B cell (primary cell): ENCODE data around the gene PLPP3. TPM values are rescaled to one million over a fixed set of nuclear protein-coding genes. Genes with fewer than 3 reads are reported as not detected.

Source experiments
- ATAC-seq: fragments of 200-7000 bp; cut with Tn5 transposase; one replicate; pipeline ENCODE4 v1.10.0; 2021; ENCODE audit warnings: low read depth, mild to moderate bottlenecking, moderate number of reproducible peaks, moderate library complexity
- CTCF ChIA-PET: fragments of 350-600 bp; sonication (Branson Sonifier 250); formaldehyde crosslinking; loops from one replicate; lab custom pipeline; 2021; ENCODE audit warnings: antibody characterized with exemption, inconsistent platforms; lab: Charles Lee
- POLR2A ChIA-PET: fragments of 350-600 bp; sonication (Branson Sonifier 250); formaldehyde crosslinking; loops from one replicate; lab custom pipeline; 2021; ENCODE audit warnings: antibody characterized with exemption; lab: Charles Lee
- DNase-seq: peaks from one replicate; pipeline ENCODE4 v3.0.0; 2013
- H2AFZ ChIP-seq: 2 replicates; pipeline ENCODE4 v1.6.1; 2012; ENCODE audit warnings: mild to moderate bottlenecking, low read depth, low read length; ENCODE audit not compliant: insufficient read depth, poor library complexity, severe bottlenecking
- H3K27ac ChIP-seq, 2 donors: 1 replicate in 1 of 2; 2 replicates in 1 of 2; pipeline ENCODE4 v1.5.1; 2012 to 2013; ENCODE audit warnings: low read length in 2 of 2, mild to moderate bottlenecking in 2 of 2, moderate library complexity in 1 of 2
- H3K27me3 ChIP-seq, 4 experiments: fragments of 200-600 bp in 1 of 4; sonication (generic) in 1 of 4; replicated peaks in 1 of 4; 1 replicate in 2 of 4; 2 replicates in 2 of 4; pipeline versions ENCODE4 v1.6.1 to v1.7.0; 2013 to 2016; ENCODE audit warnings: low read length in 3 of 4, mild to moderate bottlenecking in 2 of 4, mixed read lengths in 1 of 4, moderate library complexity in 1 of 4; ENCODE audit not compliant: insufficient read depth in 4 of 4, control insufficient read depth in 3 of 4; ENCODE audit errors: control extremely low read depth in 1 of 4
- H3K36me3 ChIP-seq, 2 experiments: replicated peaks in 1 of 2; 1 replicate in 1 of 2; 2 replicates in 1 of 2; pipeline versions ENCODE4 v1.6.1 to v1.7.1; 2013; ENCODE audit warnings: low read length in 1 of 2; ENCODE audit not compliant: insufficient read depth in 2 of 2, control insufficient read depth in 1 of 2; ENCODE audit errors: control extremely low read depth in 1 of 2, extremely low read depth in 1 of 2
- H3K4me1 ChIP-seq, 2 donors: fragments of 200-600 bp in 1 of 2; sonication (generic) in 1 of 2; 1 replicate in 1 of 2; 2 replicates in 1 of 2; pipeline versions ENCODE4 v1.5.1 to v1.6.1; 2013 to 2017; ENCODE audit warnings: low read length in 2 of 2; ENCODE audit not compliant: control insufficient read depth in 2 of 2, insufficient read depth in 2 of 2
- H3K4me2 ChIP-seq: replicated peaks from 2 replicates; pipeline ENCODE3; 2012; ENCODE audit warnings: mild to moderate bottlenecking, low read depth, low read length; ENCODE audit not compliant: poor library complexity, severe bottlenecking
- H3K4me3 ChIP-seq, 5 experiments: fragments of 200-600 bp in 1 of 5; sonication (generic) in 1 of 5; 1 replicate in 3 of 5; 2 replicates in 2 of 5; pipeline versions ENCODE4 v1.5.1 to v1.7.0; 2011 to 2016; ENCODE audit warnings: low read length in 4 of 5, mild to moderate bottlenecking in 4 of 5, low read depth in 2 of 5, control low read depth in 1 of 5, moderate library complexity in 1 of 5; ENCODE audit not compliant: insufficient read depth in 1 of 5; ENCODE audit errors: control extremely low read depth in 1 of 5, extremely low read depth in 1 of 5
- H3K79me2 ChIP-seq: fragments of 200-600 bp; sonication (generic); one replicate; pipeline ENCODE4 v1.6.0; 2016; ENCODE audit warnings: low read length; ENCODE audit not compliant: control insufficient read depth, insufficient read depth
- H3K9ac ChIP-seq: fragments of 200-600 bp; sonication (generic); 2 replicates; pipeline ENCODE4 v1.6.1; 2017; ENCODE audit warnings: mild to moderate bottlenecking, low read length, moderate library complexity
- H3K9me3 ChIP-seq, 3 donors: one replicate each; pipeline versions ENCODE4 v1.6.1 to v1.7.1; 2013; ENCODE audit warnings: low read length in 2 of 3; ENCODE audit not compliant: control insufficient read depth in 2 of 3, insufficient read depth in 1 of 3; ENCODE audit errors: control extremely low read depth in 1 of 3
- H4K20me1 ChIP-seq: 2 replicates; pipeline ENCODE4 v1.6.0; 2012; ENCODE audit warnings: mild to moderate bottlenecking, low read length; ENCODE audit not compliant: insufficient read depth, control insufficient read depth, poor library complexity, severe bottlenecking
- H3K27ac Mint-ChIP-seq: one replicate; pipeline ENCODE4 v1.8.0; 2021; ENCODE audit warnings: mixed read lengths
- H3K27me3 Mint-ChIP-seq: one replicate; pipeline ENCODE4 v1.8.0; 2021; ENCODE audit warnings: mixed read lengths
- H3K4me1 Mint-ChIP-seq: one replicate; pipeline ENCODE4 v1.8.0; 2021; ENCODE audit warnings: mixed read lengths
- H3K4me3 Mint-ChIP-seq: one replicate; pipeline ENCODE4 v1.8.0; 2021; ENCODE audit warnings: mixed read lengths
- H3K9me3 Mint-ChIP-seq: one replicate; pipeline ENCODE4 v1.8.0; 2022; ENCODE audit warnings: mixed read lengths; ENCODE audit not compliant: insufficient read depth
- EZH2 ChIP-seq: IDR thresholded peaks from 2 replicates; pipeline ENCODE4 v1.6.1; 2012; ENCODE audit warnings: borderline replicate concordance, low read depth, mild to moderate bottlenecking, moderate library complexity, low read length; ENCODE audit not compliant: insufficient read depth, poor library complexity, severe bottlenecking
- WGBS: methylation state at CpG from one replicate; pipeline ENCODE4 v1.1.5; 2013; ENCODE audit warnings: missing lambda C conversion rate; ENCODE audit not compliant: insufficient coverage; 5-methylcytosine and 5-hydroxymethylcytosine counted together
- intact Hi-C: fragments of 100-400 bp; cut with micrococcal nuclease; formaldehyde crosslinking; loops from one replicate; pipeline ENCODE4 v1.10.0; 2022
- polyA plus RNA-seq: library from polyadenylated mRNA; depleted of rRNA; stranded (reverse); fragments of >200 nt; gene quantifications from 2 replicates; pipeline ENCODE4 v1.2.3, GENCODE V29; 2012
- total RNA-seq, 2 donors: library from RNA; stranded (reverse); fragments of 120-200 nt in 1 of 2; gene quantifications; 1 replicate in 1 of 2; 2 replicates in 1 of 2; pipeline versions ENCODE4 v1.2.3 to v1.2.4, GENCODE V29; 2013 to 2022
- TF ChIP-seq, protein P1 (sequence below): fragments of 200-600 bp; IDR thresholded peaks from one replicate; pipeline ENCODE4 v1.8.0; 2022; ENCODE audit warnings: antibody characterized with exemption, mild to moderate bottlenecking

Gene PLPP3
- total and polyA plus RNA-seq, 2 donors (not counting 1 experiment from before 2014, with no cell fraction given): 1.8 to 2.9 TPM

DNA sequence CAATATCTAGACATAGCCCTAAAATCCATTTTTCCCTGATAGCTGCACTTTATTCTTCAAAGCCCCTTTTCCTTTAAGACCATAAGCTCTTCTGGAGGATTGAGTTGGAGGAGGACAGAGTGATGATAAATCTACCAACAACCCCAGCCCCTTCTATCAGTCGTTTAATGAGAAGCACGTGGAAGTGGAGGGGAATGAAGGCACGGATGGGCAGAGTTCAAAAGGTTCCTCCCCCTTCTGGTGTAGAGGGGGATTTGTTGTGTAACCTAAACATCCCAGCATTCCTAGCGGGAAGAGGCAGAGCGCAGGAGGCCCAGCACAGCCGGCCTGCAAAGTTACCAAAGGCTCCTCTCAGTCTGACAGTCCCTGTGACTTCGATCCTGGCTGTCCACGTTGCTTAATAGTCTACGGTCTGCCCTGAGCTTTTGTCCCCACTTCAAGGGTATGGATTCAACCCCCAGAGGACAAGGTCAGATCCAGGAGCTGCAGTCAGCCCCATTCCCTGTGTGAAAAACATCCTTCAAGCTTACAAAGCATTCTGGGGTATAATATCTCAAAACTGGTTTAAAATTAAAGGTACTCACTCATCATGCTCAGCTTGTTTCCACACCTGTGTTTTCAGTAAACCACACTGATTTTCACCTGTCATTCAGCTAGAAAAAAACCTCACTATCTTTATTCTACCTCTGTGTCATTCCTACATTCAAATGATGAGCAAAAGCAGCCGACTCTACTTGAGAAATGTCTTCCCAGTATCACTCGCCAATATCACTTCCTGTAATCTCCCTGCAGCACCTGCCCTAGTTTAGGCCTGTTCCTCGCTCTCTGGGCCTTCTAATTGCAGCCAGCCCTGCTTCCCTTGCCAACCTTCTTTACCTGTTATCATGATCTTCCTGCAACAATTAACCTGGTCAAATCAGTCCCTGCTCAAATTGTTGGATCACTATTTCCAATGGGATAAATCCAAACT, 117.9 kb downstream of the PLPP3 start:
- H4K20me1 ChIP-seq: no peaks in the 10 kb centered on the region
- DNase-seq: no peak
- H3K36me3 ChIP-seq: no peaks in the 10 kb centered on the region
- H3K9ac ChIP-seq: no peak overlapping the region
- ATAC-seq: no peak
- TF ChIP-seq EZH2: no peak
- TF ChIP-seq, protein P1, sequence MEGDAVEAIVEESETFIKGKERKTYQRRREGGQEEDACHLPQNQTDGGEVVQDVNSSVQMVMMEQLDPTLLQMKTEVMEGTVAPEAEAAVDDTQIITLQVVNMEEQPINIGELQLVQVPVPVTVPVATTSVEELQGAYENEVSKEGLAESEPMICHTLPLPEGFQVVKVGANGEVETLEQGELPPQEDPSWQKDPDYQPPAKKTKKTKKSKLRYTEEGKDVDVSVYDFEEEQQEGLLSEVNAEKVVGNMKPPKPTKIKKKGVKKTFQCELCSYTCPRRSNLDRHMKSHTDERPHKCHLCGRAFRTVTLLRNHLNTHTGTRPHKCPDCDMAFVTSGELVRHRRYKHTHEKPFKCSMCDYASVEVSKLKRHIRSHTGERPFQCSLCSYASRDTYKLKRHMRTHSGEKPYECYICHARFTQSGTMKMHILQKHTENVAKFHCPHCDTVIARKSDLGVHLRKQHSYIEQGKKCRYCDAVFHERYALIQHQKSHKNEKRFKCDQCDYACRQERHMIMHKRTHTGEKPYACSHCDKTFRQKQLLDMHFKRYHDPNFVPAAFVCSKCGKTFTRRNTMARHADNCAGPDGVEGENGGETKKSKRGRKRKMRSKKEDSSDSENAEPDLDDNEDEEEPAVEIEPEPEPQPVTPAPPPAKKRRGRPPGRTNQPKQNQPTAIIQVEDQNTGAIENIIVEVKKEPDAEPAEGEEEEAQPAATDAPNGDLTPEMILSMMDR: no peak
- 68% methylated on average over 6 of the region's 12 CpGs for WGBS
- no peaks in the 10 kb centered on the region for H3K9me3 ChIP-seq
- H3K27ac ChIP-seq: no peak overlapping the region
- no peak overlapping the region for H3K27ac Mint-ChIP-seq
- ChIA-PET POLR2A (no interaction called here), CTCF (interaction anchor here (0.9 to 1.7 kb wide), 2 partner anchors 9 to 104 kb away, joined by 3 to 4 read pairs; no protein-coding TSS in a partner anchor)
- H3K4me1 Mint-ChIP-seq: peaks cover 3% of the 10 kb centered on the region
- H3K4me3 Mint-ChIP-seq: no peak overlapping the region
- no peaks in the 10 kb centered on the region for H3K9me3 Mint-ChIP-seq
- no peak overlapping the region for H3K4me2 ChIP-seq
- no peaks in the 10 kb centered on the region for H3K27me3 ChIP-seq
- intact Hi-C loops: no loop called here
- H3K27me3 Mint-ChIP-seq: no peaks in the 10 kb centered on the region
- H2AFZ ChIP-seq: no peak overlapping the region
- H3K4me3 ChIP-seq: no peak overlapping the region
- H3K4me1 ChIP-seq: no peaks in the 10 kb centered on the region
- no peaks in the 10 kb centered on the region for H3K79me2 ChIP-seq

DNA sequence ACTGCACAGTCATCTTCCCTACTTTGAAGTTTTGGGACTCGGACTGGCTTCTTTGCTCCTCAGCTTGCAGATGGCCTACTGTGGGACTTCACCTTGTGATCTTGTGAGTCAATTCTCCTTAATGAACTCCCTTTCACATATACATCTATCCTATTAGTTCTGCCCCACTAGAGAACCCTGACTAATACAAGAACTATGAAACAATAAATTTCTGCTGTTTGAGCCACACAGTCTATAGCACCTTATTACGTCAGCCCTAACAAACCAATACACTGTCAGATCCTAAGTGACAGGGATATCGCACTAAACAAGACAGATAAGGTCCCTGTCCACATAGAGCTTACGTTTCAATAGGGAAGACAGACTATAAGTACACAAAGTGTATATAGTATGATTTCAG, 120.1 kb downstream of the PLPP3 start:
- peaks cover 3% of the 10 kb centered on the region for H3K4me1 Mint-ChIP-seq

More for the DNA sequence above, 120.1 kb downstream of the PLPP3 start:
- CTCF ChIA-PET: interaction anchor here (1.6 kb wide), 1 partner anchor 126 kb away, joined by 3 read pairs; no protein-coding TSS in a partner anchor
- Mint-ChIP-seq H3K9me3 (no peaks in the 10 kb centered on the region), H3K4me3 (no peak overlapping the region), H3K27ac (no peak overlapping the region), H3K27me3 (no peaks in the 10 kb centered on the region)
- Histone ChIP-seq H3K4me2 (no peak overlapping the region), H3K27me3 (no peaks in the 10 kb centered on the region), H3K9me3 (no peaks in the 10 kb centered on the region), H3K27ac (no peak overlapping the region), H3K9ac (no peak overlapping the region), H3K4me3 (no peak overlapping the region), H2AFZ (no peak overlapping the region), H3K79me2 (no peaks in the 10 kb centered on the region), H4K20me1 (no peaks in the 10 kb centered on the region), H3K36me3 (no peaks in the 10 kb centered on the region), H3K4me1 (no peaks in the 10 kb centered on the region)
- DNase-seq (no peak), ATAC-seq (no peak)
- intact Hi-C loops: no loop called here
- TF ChIP-seq EZH2: no peak
- TF ChIP-seq, protein P1: no peak
- POLR2A ChIA-PET: no interaction called here
- 100% methylated on average over 1 of the region's 4 CpGs for WGBS
